K562 (cell line): ENCODE data around the gene ODC1. TPM values are rescaled to one million over a fixed set of nuclear protein-coding genes. Genes with fewer than 3 reads are reported as not detected.

Experiments
- ARID3A ChIP-seq: IDR thresholded peaks from 2 replicates; pipeline ENCODE4 v1.6.1; 2012; ENCODE audit warnings: low read depth, low read length, improper control_type of control experiment, borderline replicate concordance
- CBFB ChIP-seq: sonication (generic); formaldehyde crosslinking; IDR thresholded peaks from 2 replicates; pipeline ENCODE4 v1.4.0; 2020; ENCODE audit warnings: mild to moderate bottlenecking, missing genetic modification reagents
- CEBPG ChIP-seq, 3 experiments: fragments of 200-800 bp in 1 of 3; sonication (Bioruptor generic) in 1 of 3; sonication (generic) in 1 of 3; formaldehyde crosslinking in 1 of 3; IDR thresholded peaks in 2 of 3; conservative IDR thresholded peaks in 1 of 3; 2 replicates each; pipeline versions ENCODE4 v1.6.1 to v1.8.0; 2016 to 2022; ENCODE audit warnings: missing compliant biosample characterization in 2 of 3, missing genetic modification characterization in 2 of 3, mild to moderate bottlenecking in 1 of 3, missing genetic modification reagents in 1 of 3
- ELK1 ChIP-seq: sonication (generic); formaldehyde crosslinking; IDR thresholded peaks from 2 replicates; pipeline ENCODE4 v1.8.1; 2022; ENCODE audit warnings: missing genetic modification reagents
- ILK ChIP-seq: fragments of 450-650 bp; IDR thresholded peaks from 2 replicates; pipeline ENCODE4 v1.6.1; 2016; ENCODE audit warnings: missing genetic modification characterization, low read depth, mild to moderate bottlenecking, missing compliant biosample characterization, moderate library complexity, borderline replicate concordance
- KLF6 ChIP-seq: fragments of 250-450 bp; sonication (Bioruptor Pico); IDR thresholded peaks from 2 replicates; pipeline ENCODE4 v1.4.0; 2020; ENCODE audit warnings: mild to moderate bottlenecking, moderate library complexity, borderline replicate concordance
- MLX ChIP-seq, 2 experiments: fragments of 450-650 bp in 1 of 2; sonication (generic) in 1 of 2; formaldehyde crosslinking; conservative IDR thresholded peaks; 2 replicates each; pipeline versions ENCODE4 v1.4.0 to v1.8.1; 2020 to 2022; ENCODE audit warnings: mild to moderate bottlenecking in 1 of 2, missing genetic modification reagents in 1 of 2
- SAFB ChIP-seq: fragments of 200-400 bp; formaldehyde crosslinking; IDR thresholded peaks from 2 replicates; pipeline ENCODE4 v1.6.1; 2017; ENCODE audit warnings: low read depth, low read length, borderline replicate concordance
- TEAD4 ChIP-seq, 2 experiments: sonication (generic) in 1 of 2; formaldehyde crosslinking in 1 of 2; IDR thresholded peaks; 2 replicates each; pipeline versions ENCODE4 v1.6.1 to v1.8.0; 2012 to 2022; ENCODE audit warnings: borderline replicate concordance in 1 of 2, inconsistent platforms in 1 of 2, low read length in 1 of 2, mild to moderate bottlenecking in 1 of 2, missing genetic modification reagents in 1 of 2
- TRIM25 ChIP-seq: fragments of 450-650 bp; IDR thresholded peaks from 2 replicates; pipeline ENCODE4 v1.7.0; 2016; ENCODE audit warnings: borderline replicate concordance
- ZBTB26 ChIP-seq: fragments of 450-650 bp; formaldehyde crosslinking; IDR thresholded peaks from 2 replicates; pipeline ENCODE4 v1.4.0; 2022; ENCODE audit warnings: missing genetic modification characterization
- ZBTB43 ChIP-seq: sonication (generic); formaldehyde crosslinking; IDR thresholded peaks from 2 replicates; pipeline ENCODE4 v1.8.0; 2023; ENCODE audit warnings: mild to moderate bottlenecking, missing genetic modification reagents
- ZNF395 ChIP-seq: fragments of 200-800 bp; sonication (Bioruptor generic); IDR thresholded peaks from 2 replicates; pipeline ENCODE4 v1.6.1; 2017; ENCODE audit warnings: missing genetic modification characterization, missing compliant biosample characterization
- ZNF57 ChIP-seq: fragments of 450-650 bp; formaldehyde crosslinking; IDR thresholded peaks from 2 replicates; pipeline ENCODE4 v1.4.0; 2020; ENCODE audit warnings: mild to moderate bottlenecking, moderate library complexity
- ZNF780A ChIP-seq: fragments of 250-450 bp; sonication (Bioruptor Pico); IDR thresholded peaks from 2 replicates; pipeline ENCODE4 v1.5.0; 2021; ENCODE audit warnings: mild to moderate bottlenecking
- ZSCAN32 ChIP-seq: fragments of 450-650 bp; formaldehyde crosslinking; IDR thresholded peaks from 2 replicates; pipeline ENCODE4 v1.4.0; 2020; ENCODE audit warnings: mild to moderate bottlenecking, moderate library complexity
- polyA plus RNA-seq, 8 experiments: library from polyadenylated mRNA; depleted of rRNA in 4 of 8; stranded (reverse) in 5 of 8; unstranded in 3 of 8; fragments of >200 nt; fragmentation: Nextera tagmentation in 2 of 8; fragmentation: Illumina TruSeq in 1 of 8; extraction: Ambion mirVana in 2 of 8; extraction: Trizol in 1 of 8; gene quantifications; 2 replicates each; pipeline versions ENCODE4 v1.2.1 to v1.2.3, GENCODE V29; 2011 to 2014; ENCODE audit warnings: inconsistent platforms in 1 of 8, missing spikeins in 1 of 8
- total RNA-seq, 7 experiments: library from RNA; depleted of rRNA in 6 of 7; stranded (reverse); fragments of >200 nt in 6 of 7; fragmentation: Illumina TruSeq in 2 of 7; extraction: Trizol in 2 of 7; gene quantifications; 2 replicates each; pipeline versions ENCODE4 v1.2.1 to v1.2.3, GENCODE V29; 2011 to 2021; ENCODE audit warnings: low replicate concordance in 1 of 7

Gene ODC1
- total and polyA plus RNA-seq, 9 of the 15 experiments (the other 6 are each of a cell fraction or from before 2014, with no cell fraction given) = 142 to 563 (median 457) TPM

GRCh38 chr2:10447300-10447894 is 730 bp downstream of the ODC1 start (continued):
- no peak for TF ChIP-seq ZNF395 (CRISPR knock-in tag)
- no peak for TF ChIP-seq CBFB (CRISPR knock-in tag)
- TF ChIP-seq KLF6 (CRISPR knock-in tag) = no peak
- no peak; the same call in 1 of the 2 replicates for TF ChIP-seq TEAD4 (IDR thresholded peaks at IDR 0.05; ENCODE audit: low read length)
- no peak for TF ChIP-seq TEAD4 (CRISPR knock-in tag; IDR thresholded peaks at IDR 0.05; ENCODE audit: borderline replicate concordance)
- no peak for TF ChIP-seq ELK1 (CRISPR knock-in tag)
- no peak for TF ChIP-seq CEBPG (CRISPR knock-in tag; IDR thresholded peaks at IDR 0.05)
- peak in 1 of 2 experiments; percentile 60; a peak in 1 of 4 replicates for TF ChIP-seq CEBPG (tag; conservative IDR thresholded peaks at IDR 0.05 in 1 of 2, IDR thresholded peaks at IDR 0.05 in 1 of 2)
- TF ChIP-seq ZBTB43 (CRISPR knock-in tag) = no peak
- TF ChIP-seq SAFB = no peak
- no peak for TF ChIP-seq ZNF780A (CRISPR knock-in tag)
- TF ChIP-seq ZBTB26 (CRISPR knock-in tag) = no peak
- TF ChIP-seq MLX (CRISPR knock-in tag; conservative IDR thresholded peaks at IDR 0.05) = no peak
- TF ChIP-seq ARID3A = no peak
- TF ChIP-seq ZNF57 (CRISPR knock-in tag) = no peak
- TF ChIP-seq ILK = no peak
- TF ChIP-seq ZSCAN32 (CRISPR knock-in tag) = no peak
- TF ChIP-seq TRIM25 = peak; percentile 23; the same call in 1 of the 2 replicates
